NCI-H2081 treated with DMSO at 0.1 percent for 48 hours (cell line): ENCODE results near the gene BRCA2.

Source experiments
- DNase-seq: peaks from one replicate; lab custom pipeline; 2025; lab: John Stamatoyannopoulos, UW

Gene BRCA2

GRCh38 chr13:32315238-32316027 is at the start of gene BRCA2, which contains the start of gene ZAR1L:
BRCA2 (plus strand) TSS chr13:32315508; CDS start chr13:32316461, 953 bp downstream.
ZAR1L (minus strand) TSS chr13:32315363; CDS start chr13:32311925, 3,438 bp downstream.
- DNase-seq: no peak

- no peak for DNase-seq
Observed at GRCh38 chr13:32265726-32266125, 49.6 kb upstream of the BRCA2 start.

GRCh38 chr13:32266130-32266529 is 49.2 kb upstream of the BRCA2 start:
- no peak for DNase-seq

GRCh38 chr13:32267836-32268439 is 47.4 kb upstream of the BRCA2 start:
- DNase-seq: no peak

GRCh38 chr13:32272021-32272683 is 43.2 kb upstream of the BRCA2 start:
- no peak for DNase-seq

- DNase-seq: no peak
Observed at GRCh38 chr13:32277839-32278238, 37.5 kb upstream of the BRCA2 start.

- DNase-seq: no peak
Observed at GRCh38 chr13:32278426-32278825, 36.9 kb upstream of the BRCA2 start.

- no peak for DNase-seq
Observed at GRCh38 chr13:32281096-32281495, 34.2 kb upstream of the BRCA2 start.

GRCh38 chr13:32282096-32282711 is 33.1 kb upstream of the BRCA2 start:
- no peak for DNase-seq

GRCh38 chr13:32284927-32285632 is 30.2 kb upstream of the BRCA2 start:
- DNase-seq: no peak

- DNase-seq: no peak
Observed at GRCh38 chr13:32285633-32285965, 29.7 kb upstream of the BRCA2 start.

- DNase-seq: no peak
Observed at GRCh38 chr13:32297206-32297605, 18.1 kb upstream of the BRCA2 start.

GRCh38 chr13:32298695-32299094 is 16.6 kb upstream of the BRCA2 start:
- no peak for DNase-seq

- no peak for DNase-seq
Observed at GRCh38 chr13:32299893-32300292, 15.4 kb upstream of the BRCA2 start.

- DNase-seq: no peak
Observed at GRCh38 chr13:32300406-32300805, 14.9 kb upstream of the BRCA2 start.

- no peak for DNase-seq
Observed at GRCh38 chr13:32300920-32301319, 14.4 kb upstream of the BRCA2 start.

GRCh38 chr13:32302461-32302860 is 12.8 kb upstream of the BRCA2 start:
- no peak for DNase-seq

- DNase-seq: no peak
Observed at GRCh38 chr13:32305646-32306045, 9.7 kb upstream of the BRCA2 start.

GRCh38 chr13:32309312-32310133 is 5.8 kb upstream of the BRCA2 start:
- no peak for DNase-seq

- DNase-seq: no peak
Observed at GRCh38 chr13:32310134-32310706, 5.1 kb upstream of the BRCA2 start.
